IPS-NIHi7 (cell line): Measurements from ENCODE around the gene TBC1D8.

ENCODE experiments used
- DNase-seq: peaks from one replicate; pipeline ENCODE4 v3.0.0; 2012; ENCODE audit warnings: mixed read lengths; ENCODE audit errors: extremely low spot score

TBC1D8 gene

GRCh38 chr2:101030866-101031554 is 120.2 kb downstream of the TBC1D8 start:
- DNase-seq: no peak

GRCh38 chr2:101027852-101028251 is 123.3 kb downstream of the TBC1D8 start:
- no peak for DNase-seq

- no peak for DNase-seq
These were observed 124.2 kb downstream of the TBC1D8 start for GRCh38 chr2:101026923-101027469.

GRCh38 chr2:101026253-101026701 is 124.9 kb downstream of the TBC1D8 start:
- peak; percentile 27 for DNase-seq

GRCh38 chr2:101025561-101025960 is 125.6 kb downstream of the TBC1D8 start:
- no peak for DNase-seq

GRCh38 chr2:101023327-101024107 is 127.7 kb downstream of the TBC1D8 start:
- no peak for DNase-seq

- no peak for DNase-seq
These were observed 129.0 kb downstream of the TBC1D8 start for GRCh38 chr2:101022221-101022620.

GRCh38 chr2:101018934-101019333 is 132.2 kb downstream of the TBC1D8 start:
- DNase-seq: no peak

- DNase-seq: no peak
These were observed 133.8 kb downstream of the TBC1D8 start for GRCh38 chr2:101017371-101017770.

GRCh38 chr2:101014264-101014857 is 136.8 kb downstream of the TBC1D8 start:
- DNase-seq: no peak

GRCh38 chr2:101012706-101013181 is 138.4 kb downstream of the TBC1D8 start:
- DNase-seq: no peak

GRCh38 chr2:101012054-101012705 is 139.0 kb downstream of the TBC1D8 start:
- DNase-seq: no peak

- no peak for DNase-seq
These were observed 140.0 kb downstream of the TBC1D8 start for GRCh38 chr2:101011152-101011551.

- no peak for DNase-seq
These were observed 143.5 kb downstream of the TBC1D8 start for GRCh38 chr2:101007415-101008345.

GRCh38 chr2:101006065-101006715 is 145.0 kb downstream of the TBC1D8 start:
- DNase-seq: no peak

- DNase-seq: no peak
These were observed 146.4 kb downstream of the TBC1D8 start for GRCh38 chr2:101004620-101005325.

- DNase-seq: no peak
These were observed 147.9 kb downstream of the TBC1D8 start for GRCh38 chr2:101003278-101003775.

- no peak for DNase-seq
These were observed 148.5 kb downstream of the TBC1D8 start for GRCh38 chr2:101002562-101003277.
